ENCODE data around the gene OR51L1.

DNA sequence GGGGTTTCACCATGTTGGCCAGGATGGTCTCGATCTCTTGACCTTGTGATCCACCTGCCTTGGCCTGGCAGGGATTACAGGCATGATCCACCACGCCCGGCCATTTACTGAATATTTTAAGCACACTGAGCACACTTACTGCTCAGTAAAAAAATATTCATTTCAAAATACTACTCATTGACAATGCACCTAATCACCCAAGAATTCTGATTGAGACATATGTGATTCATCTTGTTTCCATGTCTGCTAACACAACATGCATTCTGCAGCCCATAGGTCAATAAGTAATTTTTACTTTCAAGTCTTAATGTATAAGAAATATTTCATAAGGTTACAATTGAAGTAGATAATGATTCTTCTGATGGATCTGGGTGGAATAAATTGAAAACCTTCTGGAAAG, 47.4 kb downstream of the OR51L1 start:
- TF ChIP-seq POLR2A (IDR thresholded peaks at IDR 0.05): no peak
- TF ChIP-seq, protein P1, sequence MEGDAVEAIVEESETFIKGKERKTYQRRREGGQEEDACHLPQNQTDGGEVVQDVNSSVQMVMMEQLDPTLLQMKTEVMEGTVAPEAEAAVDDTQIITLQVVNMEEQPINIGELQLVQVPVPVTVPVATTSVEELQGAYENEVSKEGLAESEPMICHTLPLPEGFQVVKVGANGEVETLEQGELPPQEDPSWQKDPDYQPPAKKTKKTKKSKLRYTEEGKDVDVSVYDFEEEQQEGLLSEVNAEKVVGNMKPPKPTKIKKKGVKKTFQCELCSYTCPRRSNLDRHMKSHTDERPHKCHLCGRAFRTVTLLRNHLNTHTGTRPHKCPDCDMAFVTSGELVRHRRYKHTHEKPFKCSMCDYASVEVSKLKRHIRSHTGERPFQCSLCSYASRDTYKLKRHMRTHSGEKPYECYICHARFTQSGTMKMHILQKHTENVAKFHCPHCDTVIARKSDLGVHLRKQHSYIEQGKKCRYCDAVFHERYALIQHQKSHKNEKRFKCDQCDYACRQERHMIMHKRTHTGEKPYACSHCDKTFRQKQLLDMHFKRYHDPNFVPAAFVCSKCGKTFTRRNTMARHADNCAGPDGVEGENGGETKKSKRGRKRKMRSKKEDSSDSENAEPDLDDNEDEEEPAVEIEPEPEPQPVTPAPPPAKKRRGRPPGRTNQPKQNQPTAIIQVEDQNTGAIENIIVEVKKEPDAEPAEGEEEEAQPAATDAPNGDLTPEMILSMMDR (IDR thresholded peaks at IDR 0.05): no peak
